ENCODE data around the gene IFRD2.

DNA sequence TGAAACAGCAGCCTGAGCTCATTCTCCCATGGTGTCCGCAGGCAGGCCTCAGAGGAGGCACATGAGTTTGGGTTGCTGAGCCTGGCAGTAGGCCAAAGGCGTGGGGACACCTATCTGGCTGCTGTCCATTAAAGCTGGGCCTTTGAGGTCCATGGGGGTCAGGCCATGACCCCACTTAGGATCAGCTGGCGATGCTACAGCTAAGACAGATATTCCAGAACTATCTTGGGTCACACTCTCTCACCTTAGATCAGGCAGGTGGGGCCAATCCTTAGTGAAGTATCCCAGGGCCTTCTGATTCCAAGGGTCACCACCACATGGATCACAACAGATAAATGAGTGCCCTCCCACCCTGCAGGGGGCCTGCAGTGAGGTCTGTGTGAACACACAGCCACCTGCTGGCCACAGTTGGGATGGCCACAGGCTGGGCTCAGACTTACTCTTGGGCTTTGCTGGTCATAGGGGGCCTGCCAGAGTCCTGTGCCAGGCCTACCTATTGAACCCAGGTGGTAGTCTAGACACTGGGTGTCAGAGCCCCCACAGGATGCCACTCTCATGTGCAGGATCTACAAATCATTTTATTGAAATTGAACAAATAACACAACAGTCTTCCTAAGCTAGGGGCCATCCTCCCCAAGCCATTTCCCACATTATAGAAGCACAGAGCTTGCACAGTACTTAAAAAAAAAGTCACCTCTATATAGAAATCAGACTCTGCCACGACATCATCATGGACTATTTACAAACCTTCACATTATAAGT lies 32.3 kb upstream of the IFRD2 start:
- TF ChIP-seq LCOR (CRISPR knock-in tag; IDR thresholded peaks at IDR 0.05): no peak
- no peak for TF ChIP-seq RNF2 (IDR thresholded peaks at IDR 0.05)
- no peak for TF ChIP-seq CCNT2 (IDR thresholded peaks at IDR 0.05; ENCODE audit: borderline replicate concordance, extremely low read depth, insufficient read length, low read depth, low read length)
- TF ChIP-seq, protein P1, sequence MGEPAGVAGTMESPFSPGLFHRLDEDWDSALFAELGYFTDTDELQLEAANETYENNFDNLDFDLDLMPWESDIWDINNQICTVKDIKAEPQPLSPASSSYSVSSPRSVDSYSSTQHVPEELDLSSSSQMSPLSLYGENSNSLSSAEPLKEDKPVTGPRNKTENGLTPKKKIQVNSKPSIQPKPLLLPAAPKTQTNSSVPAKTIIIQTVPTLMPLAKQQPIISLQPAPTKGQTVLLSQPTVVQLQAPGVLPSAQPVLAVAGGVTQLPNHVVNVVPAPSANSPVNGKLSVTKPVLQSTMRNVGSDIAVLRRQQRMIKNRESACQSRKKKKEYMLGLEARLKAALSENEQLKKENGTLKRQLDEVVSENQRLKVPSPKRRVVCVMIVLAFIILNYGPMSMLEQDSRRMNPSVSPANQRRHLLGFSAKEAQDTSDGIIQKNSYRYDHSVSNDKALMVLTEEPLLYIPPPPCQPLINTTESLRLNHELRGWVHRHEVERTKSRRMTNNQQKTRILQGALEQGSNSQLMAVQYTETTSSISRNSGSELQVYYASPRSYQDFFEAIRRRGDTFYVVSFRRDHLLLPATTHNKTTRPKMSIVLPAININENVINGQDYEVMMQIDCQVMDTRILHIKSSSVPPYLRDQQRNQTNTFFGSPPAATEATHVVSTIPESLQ (CRISPR knock-in tag; IDR thresholded peaks at IDR 0.05): no peak
- no peak for TF ChIP-seq ZNF121 (CRISPR knock-in tag; conservative IDR thresholded peaks at IDR 0.05)
- TF ChIP-seq ARID1B (IDR thresholded peaks at IDR 0.05): peak; percentile 47
- TF ChIP-seq RBFOX2 (IDR thresholded peaks at IDR 0.05; ENCODE audit: low read depth, low read length): no peak
- no peak for TF ChIP-seq PHF20 (IDR thresholded peaks at IDR 0.05; ENCODE audit: partially characterized antibody)
- TF ChIP-seq FOXA1 (IDR thresholded peaks at IDR 0.05; ENCODE audit: borderline replicate concordance): no peak
- TF ChIP-seq, protein P2, sequence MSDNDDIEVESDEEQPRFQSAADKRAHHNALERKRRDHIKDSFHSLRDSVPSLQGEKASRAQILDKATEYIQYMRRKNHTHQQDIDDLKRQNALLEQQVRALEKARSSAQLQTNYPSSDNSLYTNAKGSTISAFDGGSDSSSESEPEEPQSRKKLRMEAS (CRISPR knock-in tag; IDR thresholded peaks at IDR 0.05): no peak
- TF ChIP-seq KHSRP (IDR thresholded peaks at IDR 0.05): no peak
